ENCODE data around the gene GSK3A. TPM values are rescaled to one million over a fixed set of nuclear protein-coding genes. Genes with fewer than 3 reads are reported as not detected.
A peak's percentile ranks its signal among the peaks of the same experiment; 100 is the strongest.
"Not testable (repeated sequence)": the region's sequence is repeated elsewhere in the genome, so short reads cannot be mapped to it uniquely, and the experiment has no call there.

GSK3A gene
- total RNA-seq, 1 donor from 2014 or later: 49.8 TPM

DNA sequence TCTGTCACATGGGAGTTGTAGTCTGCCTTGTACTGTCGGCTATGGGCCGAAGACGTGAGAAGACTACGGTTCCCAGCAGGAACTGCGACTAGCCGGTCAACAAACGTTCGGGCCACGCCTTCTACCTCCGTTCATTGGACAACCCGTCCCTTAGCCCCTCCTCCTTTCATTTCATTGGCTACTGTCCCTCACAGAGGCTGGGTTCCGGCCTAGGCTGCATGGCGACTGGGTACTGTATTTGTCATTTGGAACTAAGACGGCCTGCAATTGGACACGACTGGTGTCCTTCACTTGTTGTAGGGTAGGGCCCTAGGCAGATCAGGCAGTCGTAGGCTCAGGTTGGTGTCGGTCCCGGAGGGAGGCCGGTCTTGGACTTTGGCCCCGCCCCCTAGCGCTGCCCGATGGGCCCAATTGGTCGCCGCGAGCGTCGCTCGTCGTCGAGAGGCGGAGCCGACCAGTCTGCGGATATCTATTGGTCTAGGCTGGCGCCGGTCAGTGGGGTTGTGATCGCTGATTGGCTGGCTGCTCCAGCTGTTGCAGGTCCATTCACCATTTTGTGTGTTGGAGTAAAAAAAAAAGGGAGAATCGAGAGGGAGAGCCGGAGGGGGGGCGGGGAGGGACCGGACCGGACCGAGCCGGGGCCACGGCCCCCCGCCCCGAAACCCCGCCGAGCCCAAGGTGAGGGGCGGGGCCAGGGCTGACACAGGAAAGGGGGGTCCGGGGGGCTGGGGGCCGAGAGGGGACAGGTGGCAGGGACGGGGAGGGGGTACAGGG, 26.5 kb upstream of the GSK3A start, which contains the start of gene CIC:
CIC (plus strand) TSS at position 549 of the 774 bp plus-strand sequence. CDS start 2,532 bp downstream, outside the sequence.
- DNase-seq (ENCODE audit: low spot score): peak; percentile 100

DNA sequence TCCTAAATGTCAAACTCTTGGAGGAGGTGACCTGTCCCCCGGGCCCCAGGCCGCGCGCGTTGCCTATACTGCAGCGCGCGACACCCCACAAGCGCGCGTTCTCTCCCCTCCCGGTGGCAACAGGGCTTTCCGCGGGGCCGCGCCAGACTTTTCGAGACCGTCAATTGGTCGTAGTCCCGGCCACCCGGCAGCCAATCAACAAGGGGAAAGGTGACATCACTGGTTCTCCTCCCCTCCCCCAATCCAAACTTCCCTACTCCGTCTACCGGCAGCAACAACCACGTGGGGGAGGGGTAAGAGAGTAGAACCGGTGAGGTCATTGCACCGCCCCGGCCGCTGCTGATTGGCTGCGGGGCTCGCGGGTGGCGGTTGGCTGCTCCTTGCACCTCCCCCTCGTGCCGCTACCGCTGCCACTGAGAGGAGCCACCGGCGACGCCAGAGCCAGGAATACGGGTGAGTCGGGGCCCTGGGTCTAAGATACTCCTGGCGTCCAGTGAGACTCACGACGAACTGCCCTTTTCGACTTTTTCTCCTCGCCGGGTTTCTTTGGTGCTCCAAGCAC, 25.8 kb upstream of the GSK3A start:
- DNase-seq (ENCODE audit: low spot score): peak; percentile 100

GRCh38 chr19:42267644-42268141, 25.3 kb upstream of the GSK3A start:
- DNase-seq (ENCODE audit: low spot score): no peak

GRCh38 chr19:42266928-42267603, 24.7 kb upstream of the GSK3A start:
- not testable (repeated sequence) for DNase-seq (ENCODE audit: low spot score)

GRCh38 chr19:42266105-42266504, 23.7 kb upstream of the GSK3A start:
- not testable (repeated sequence) for DNase-seq (ENCODE audit: low spot score)

GRCh38 chr19:42261763-42262162, 19.4 kb upstream of the GSK3A start:
- DNase-seq (ENCODE audit: low spot score): no peak

GRCh38 chr19:42257842-42258241, 15.4 kb upstream of the GSK3A start:
- not testable (repeated sequence) for DNase-seq (ENCODE audit: low spot score)

GRCh38 chr19:42255766-42256745, 13.7 kb upstream of the GSK3A start:
- no peak for DNase-seq (ENCODE audit: low spot score)

GRCh38 chr19:42254850-42255765, 12.7 kb upstream of the GSK3A start, which contains the start of gene ERF:
ERF (minus strand) TSS chr19:42255128; CDS start chr19:42254999, 129 bp downstream.
- DNase-seq (ENCODE audit: low spot score): peak; percentile 95

- DNase-seq (ENCODE audit: low spot score): peak; percentile 81
Observed at GRCh38 chr19:42254089-42254849, 11.9 kb upstream of the GSK3A start.

DNA sequence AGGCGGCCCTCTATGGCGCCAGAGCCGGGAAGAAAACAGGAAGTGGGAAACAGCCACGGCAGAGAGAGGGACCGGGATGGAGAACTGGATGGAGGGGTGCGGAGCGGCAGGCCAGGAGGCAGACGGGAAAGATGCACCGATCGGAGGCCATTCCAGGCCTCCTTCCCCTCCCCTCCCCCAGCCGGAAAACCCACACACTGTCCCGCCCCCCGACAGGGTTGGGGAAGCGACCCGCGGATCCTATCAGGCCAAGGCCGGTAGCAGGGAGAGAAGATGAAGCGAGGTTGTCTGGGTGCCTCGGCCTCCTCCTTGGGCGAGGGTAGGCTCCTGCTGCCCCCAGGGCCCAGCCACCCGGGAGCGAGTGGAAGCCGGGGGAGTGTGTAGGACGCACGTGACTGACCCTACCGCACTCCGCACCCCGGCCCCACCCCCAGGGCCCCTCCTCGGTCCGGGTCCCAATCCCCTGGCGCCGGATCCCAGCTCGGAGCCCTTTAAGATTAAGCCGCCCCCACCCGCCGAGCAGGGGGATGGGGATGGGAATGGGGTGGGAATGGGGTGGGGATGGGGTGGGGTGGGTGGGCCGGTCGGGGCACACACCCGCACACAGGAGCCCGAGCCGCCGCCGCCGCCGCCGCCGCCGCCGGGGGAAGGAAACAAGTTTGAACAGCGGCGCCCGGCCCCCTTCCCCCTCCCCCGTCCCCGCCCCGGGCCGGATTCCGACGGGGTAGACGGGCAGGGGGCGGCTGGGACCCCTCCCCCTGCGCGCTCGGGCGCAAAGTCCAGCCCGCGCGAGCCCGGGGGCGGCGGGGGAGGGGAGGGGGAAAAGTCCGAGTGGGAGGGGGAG, 11.1 kb upstream of the GSK3A start:
- peak; percentile 41 for DNase-seq (ENCODE audit: low spot score)

DNA sequence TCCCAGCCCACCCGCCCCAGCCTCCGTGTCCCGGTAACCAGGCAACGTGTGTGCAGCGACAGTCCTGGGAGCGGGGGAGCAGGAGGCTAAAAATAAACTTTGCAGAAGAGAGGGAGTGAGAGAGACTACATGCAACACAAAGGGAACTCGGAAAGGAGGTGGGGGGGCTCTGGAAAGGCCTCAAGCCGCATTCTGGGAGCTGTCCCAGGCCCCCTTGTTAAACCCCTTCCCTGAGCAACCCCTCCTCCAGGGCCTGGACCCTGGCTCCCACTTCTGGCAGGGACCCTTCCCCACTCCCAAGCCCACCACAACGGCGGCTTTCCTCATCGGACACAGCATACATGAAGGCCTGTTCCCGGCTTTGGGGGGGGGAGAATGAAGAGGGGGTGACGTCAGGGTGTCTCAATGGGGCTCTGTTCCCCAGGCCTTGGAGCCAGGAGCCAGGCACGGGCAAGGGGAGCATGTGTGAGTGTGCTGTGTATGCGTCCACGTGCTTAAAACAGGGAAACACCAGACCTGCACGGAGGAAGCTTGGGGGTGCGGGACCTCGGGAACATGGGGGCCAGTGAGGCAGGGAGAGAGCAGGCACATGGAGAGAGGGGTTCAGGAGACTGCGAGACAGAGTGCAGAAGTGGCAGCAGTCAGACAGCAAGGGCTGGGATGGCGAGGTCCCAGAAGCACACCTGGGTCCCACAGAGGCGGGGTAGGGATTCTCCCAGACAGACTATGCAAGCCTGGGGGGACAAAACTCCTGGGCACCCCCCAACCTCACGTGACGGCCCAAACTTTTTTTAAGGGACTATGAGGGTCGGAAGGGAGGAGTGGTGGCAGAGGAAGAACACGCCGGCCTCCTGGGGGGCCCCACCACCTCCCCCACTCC, 10.2 kb upstream of the GSK3A start:
- no peak for DNase-seq (ENCODE audit: low spot score)

GRCh38 chr19:42251572-42252358, 9.4 kb upstream of the GSK3A start:
- no peak for DNase-seq (ENCODE audit: low spot score)

DNA sequence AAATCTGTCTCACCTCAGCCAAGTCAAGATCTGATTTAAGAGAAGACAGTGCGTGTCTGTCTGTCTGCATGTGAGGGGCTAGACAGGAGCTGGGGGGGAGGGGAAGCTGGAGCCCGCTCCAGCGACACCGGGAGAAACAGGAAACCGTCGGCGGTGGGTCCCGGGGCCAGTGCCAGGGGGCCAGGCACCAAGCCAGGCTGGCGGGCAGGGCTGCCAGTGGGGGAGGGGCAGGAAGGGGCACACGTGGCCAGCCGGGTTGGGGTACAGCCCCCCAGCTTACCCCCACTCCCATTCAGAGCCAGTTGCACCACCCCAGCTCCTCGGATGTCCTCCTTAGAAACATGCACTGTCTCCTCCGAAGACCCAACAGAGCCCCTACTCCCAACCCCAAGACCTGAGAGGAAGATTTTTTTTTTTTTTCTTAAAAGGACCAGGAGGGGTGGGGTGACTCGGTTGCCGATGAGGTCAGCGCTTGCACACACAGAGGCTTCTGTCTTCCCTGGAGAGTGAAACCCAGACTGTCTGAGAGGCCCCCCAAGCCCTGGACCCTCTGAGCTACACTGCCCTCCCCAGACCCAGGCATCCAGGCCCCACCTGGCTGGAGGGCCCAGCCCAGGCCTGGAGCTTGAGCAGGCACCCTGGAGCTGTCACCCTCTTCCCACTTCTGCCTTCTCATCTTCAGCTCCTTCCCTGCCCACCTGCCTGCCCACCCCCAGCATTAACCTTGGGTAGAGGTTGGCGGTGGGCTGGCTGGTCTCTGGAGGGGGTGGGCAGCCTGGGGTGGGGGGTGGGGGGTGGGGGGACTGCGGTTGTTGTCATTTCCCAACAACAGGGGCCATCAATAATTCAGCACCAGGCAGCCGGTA, 8.5 kb upstream of the GSK3A start:
- DNase-seq (ENCODE audit: low spot score): no peak

DNA sequence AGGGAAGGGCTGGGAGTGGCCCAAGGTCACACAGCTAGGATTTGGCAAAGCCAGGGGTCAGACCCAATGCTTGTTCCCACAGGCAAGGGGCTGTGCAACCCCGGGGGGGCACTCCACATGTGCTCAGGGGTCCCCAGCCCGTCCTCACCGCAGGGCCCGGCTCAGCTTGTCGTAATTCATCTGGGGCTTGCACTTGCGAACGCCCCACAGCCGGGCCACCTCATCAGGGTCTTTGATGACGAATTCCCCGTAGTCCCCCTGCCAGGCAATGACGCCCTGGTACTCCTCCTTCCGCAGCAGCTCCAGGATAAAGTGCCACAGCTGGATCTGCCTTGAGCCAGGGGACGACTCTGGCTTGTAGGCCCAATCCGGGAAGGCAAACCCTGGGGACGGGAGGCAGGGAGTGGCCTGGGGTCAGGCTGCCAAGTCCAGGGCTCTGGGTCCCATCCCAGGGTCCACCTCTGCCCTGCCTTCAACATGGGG, 7.8 kb upstream of the GSK3A start:
- DNase-seq (ENCODE audit: low spot score): no peak
